T-helper 1 cell (primary cell): ENCODE data around the gene SLX4.
A peak's percentile ranks its signal among the peaks of the same experiment; 100 is the strongest.

Experiments
- DNase-seq, 5 donors: peaks; one replicate each; pipeline ENCODE4 v3.0.0-alpha.2; 2012 to 2020

Gene SLX4

GRCh38 chr16:3582276-3583165 lies 28.9 kb downstream of the SLX4 start:
- DNase-seq = no peak

GRCh38 chr16:3581392-3581791 lies 30.0 kb downstream of the SLX4 start:
- DNase-seq = no peak

GRCh38 chr16:3580686-3581085 lies 30.7 kb downstream of the SLX4 start:
- no peak for DNase-seq

- no peak for DNase-seq
Observed at GRCh38 chr16:3580251-3580651, 31.2 kb downstream of the SLX4 start.

- DNase-seq = no peak
Observed at GRCh38 chr16:3579776-3580175, 31.6 kb downstream of the SLX4 start.

- DNase-seq = peak in 2 of 5 donors; percentile 28 to 87
Observed at GRCh38 chr16:3578610-3579551, 32.5 kb downstream of the SLX4 start.

GRCh38 chr16:3578121-3578520 lies 33.3 kb downstream of the SLX4 start:
- peak in 1 of 5 donors; percentile 74 for DNase-seq

GRCh38 chr16:3577302-3577752 lies 34.1 kb downstream of the SLX4 start, which contains the start of gene NLRC3:
NLRC3 (minus strand) TSS chr16:3577403; CDS start chr16:3565036, 12,367 bp downstream.
- DNase-seq = peak in 2 of 5 donors; percentile 34 to 69

- peak in 1 of 5 donors; percentile 21 for DNase-seq
Observed at GRCh38 chr16:3576211-3576610, 35.2 kb downstream of the SLX4 start.

- DNase-seq = no peak
Observed at GRCh38 chr16:3575491-3575890, 35.9 kb downstream of the SLX4 start.

GRCh38 chr16:3574195-3574594 lies 37.2 kb downstream of the SLX4 start:
- DNase-seq = no peak

GRCh38 chr16:3573146-3573815 lies 38.1 kb downstream of the SLX4 start:
- DNase-seq = no peak

GRCh38 chr16:3570420-3571062 lies 40.9 kb downstream of the SLX4 start:
- no peak for DNase-seq

- DNase-seq = no peak
Observed at GRCh38 chr16:3569851-3570250, 41.6 kb downstream of the SLX4 start.

GRCh38 chr16:3566990-3567389 lies 44.4 kb downstream of the SLX4 start:
- no peak for DNase-seq

- no peak for DNase-seq
Observed at GRCh38 chr16:3564889-3565141, 46.6 kb downstream of the SLX4 start.

- no peak for DNase-seq
Observed at GRCh38 chr16:3564130-3564888, 47.1 kb downstream of the SLX4 start.

- DNase-seq = no peak
Observed at GRCh38 chr16:3562914-3563480, 48.4 kb downstream of the SLX4 start.

- no peak for DNase-seq
Observed at GRCh38 chr16:3561626-3562025, 49.8 kb downstream of the SLX4 start.

GRCh38 chr16:3554351-3554928 lies 57.0 kb downstream of the SLX4 start:
- DNase-seq = no peak
